ENCODE measurements around the gene COPE.

The COPE gene

GRCh38 chr19:18862976-18863842 is 56.0 kb downstream of the COPE start:
- Histone ChIP-seq H3K36me3 (ENCODE audit: insufficient read depth, low read length) (peaks cover 92% of the 10 kb centered on the region), H3K4me1 (ENCODE audit: insufficient read depth, low read length) (0 out of 2 replicates have a peak, but pooled peaks cover 3% of the 10 kb centered on the region), H3K9ac (ENCODE audit: low read depth, low read length) (no peak overlapping the region), H3K27me3 (ENCODE audit: insufficient read depth, low read length) (no peaks in the 10 kb centered on the region), H3K27ac (ENCODE audit: low read depth, low read length) (no peak overlapping the region), H3K9me3 (ENCODE audit: insufficient read depth, low read depth, low read length) (no peaks in the 10 kb centered on the region), H3K4me3 (ENCODE audit: low read length) (no peak overlapping the region)
- 94% methylated on average over 33 of the region's 33 CpGs for whole genome bisulfite sequencing

- no peaks in the 10 kb centered on the region for H3K27me3 ChIP-seq (ENCODE audit: insufficient read depth, low read length)
- no peak overlapping the region for H3K9ac ChIP-seq (ENCODE audit: low read depth, low read length)
- WGBS, result 95% methylated on average over 12 of the region's 12 CpGs
- no peaks in the 10 kb centered on the region for H3K9me3 ChIP-seq (ENCODE audit: insufficient read depth, low read depth, low read length)
- H3K36me3 ChIP-seq (ENCODE audit: insufficient read depth, low read length), result peaks cover 92% of the 10 kb centered on the region
- H3K4me3 ChIP-seq (ENCODE audit: low read length), result no peak overlapping the region
- H3K27ac ChIP-seq (ENCODE audit: low read depth, low read length), result no peak overlapping the region
- H3K4me1 ChIP-seq (ENCODE audit: insufficient read depth, low read length), result 0 out of 2 replicates have a peak, but pooled peaks cover 3% of the 10 kb centered on the region
Measured at GRCh38 chr19:18861917-18862316, 57.3 kb downstream of the COPE start.

GRCh38 chr19:18861235-18861634 is 58.0 kb downstream of the COPE start:
- no peak overlapping the region for H3K27ac ChIP-seq (ENCODE audit: low read depth, low read length)
- no peak overlapping the region for H3K4me3 ChIP-seq (ENCODE audit: low read length)
- H3K4me1 ChIP-seq (ENCODE audit: insufficient read depth, low read length), result no peaks in the 10 kb centered on the region
- H3K9ac ChIP-seq (ENCODE audit: low read depth, low read length), result no peak overlapping the region
- WGBS, result 96% methylated on average over 9 of the region's 9 CpGs
- H3K9me3 ChIP-seq (ENCODE audit: insufficient read depth, low read depth, low read length), result no peaks in the 10 kb centered on the region
- H3K36me3 ChIP-seq (ENCODE audit: insufficient read depth, low read length), result peaks cover 97% of the 10 kb centered on the region
- no peaks in the 10 kb centered on the region for H3K27me3 ChIP-seq (ENCODE audit: insufficient read depth, low read length)

GRCh38 chr19:18860725-18861124 is 58.5 kb downstream of the COPE start:
- no peak overlapping the region for H3K27ac ChIP-seq (ENCODE audit: low read depth, low read length)
- peaks cover 97% of the 10 kb centered on the region for H3K36me3 ChIP-seq (ENCODE audit: insufficient read depth, low read length)
- no peak overlapping the region for H3K4me3 ChIP-seq (ENCODE audit: low read length)
- no peaks in the 10 kb centered on the region for H3K9me3 ChIP-seq (ENCODE audit: insufficient read depth, low read depth, low read length)
- no peak overlapping the region for H3K9ac ChIP-seq (ENCODE audit: low read depth, low read length)
- no peaks in the 10 kb centered on the region for H3K4me1 ChIP-seq (ENCODE audit: insufficient read depth, low read length)
- WGBS, result 97% methylated on average over 17 of the region's 17 CpGs
- no peaks in the 10 kb centered on the region for H3K27me3 ChIP-seq (ENCODE audit: insufficient read depth, low read length)

GRCh38 chr19:18860302-18860700 is 58.9 kb downstream of the COPE start:
- H3K9ac ChIP-seq (ENCODE audit: low read depth, low read length), result no peak overlapping the region
- no peaks in the 10 kb centered on the region for H3K9me3 ChIP-seq (ENCODE audit: insufficient read depth, low read depth, low read length)
- H3K27me3 ChIP-seq (ENCODE audit: insufficient read depth, low read length), result no peaks in the 10 kb centered on the region
- no peak overlapping the region for H3K4me3 ChIP-seq (ENCODE audit: low read length)
- no peak overlapping the region for H3K27ac ChIP-seq (ENCODE audit: low read depth, low read length)
- peaks cover 97% of the 10 kb centered on the region for H3K36me3 ChIP-seq (ENCODE audit: insufficient read depth, low read length)
- no peaks in the 10 kb centered on the region for H3K4me1 ChIP-seq (ENCODE audit: insufficient read depth, low read length)
- WGBS, result 97% methylated on average over 11 of the region's 11 CpGs

GRCh38 chr19:18859676-18860301 is 59.4 kb downstream of the COPE start:
- Histone ChIP-seq H3K9me3 (ENCODE audit: insufficient read depth, low read depth, low read length) (no peaks in the 10 kb centered on the region), H3K36me3 (ENCODE audit: insufficient read depth, low read length) (peaks cover 97% of the 10 kb centered on the region), H3K27ac (ENCODE audit: low read depth, low read length) (no peak overlapping the region), H3K4me3 (ENCODE audit: low read length) (no peak overlapping the region), H3K4me1 (ENCODE audit: insufficient read depth, low read length) (no peaks in the 10 kb centered on the region), H3K27me3 (ENCODE audit: insufficient read depth, low read length) (no peaks in the 10 kb centered on the region), H3K9ac (ENCODE audit: low read depth, low read length) (no peak overlapping the region)
- WGBS, result 95% methylated on average over 12 of the region's 12 CpGs

- H3K9ac ChIP-seq (ENCODE audit: low read depth, low read length), result no peak overlapping the region
- H3K27me3 ChIP-seq (ENCODE audit: insufficient read depth, low read length), result no peaks in the 10 kb centered on the region
- WGBS, result 96% methylated on average over 21 of the region's 21 CpGs
Measured at GRCh38 chr19:18858906-18859646, 60.1 kb downstream of the COPE start.

GRCh38 chr19:18857223-18857622 is 62.0 kb downstream of the COPE start:
- H3K4me3 ChIP-seq (ENCODE audit: low read length), result no peak overlapping the region
- WGBS, result 96% methylated on average over 13 of the region's 13 CpGs
- no peak overlapping the region for H3K9ac ChIP-seq (ENCODE audit: low read depth, low read length)
- no peaks in the 10 kb centered on the region for H3K4me1 ChIP-seq (ENCODE audit: insufficient read depth, low read length)
- no peak overlapping the region for H3K27ac ChIP-seq (ENCODE audit: low read depth, low read length)
- H3K27me3 ChIP-seq (ENCODE audit: insufficient read depth, low read length), result no peaks in the 10 kb centered on the region
- H3K9me3 ChIP-seq (ENCODE audit: insufficient read depth, low read depth, low read length), result no peaks in the 10 kb centered on the region
- peaks cover 99% of the 10 kb centered on the region for H3K36me3 ChIP-seq (ENCODE audit: insufficient read depth, low read length)

More at GRCh38 chr19:18858906-18859646, 60.1 kb downstream of the COPE start:
- no peaks in the 10 kb centered on the region for H3K4me1 ChIP-seq (ENCODE audit: insufficient read depth, low read length)
- H3K4me3 ChIP-seq (ENCODE audit: low read length), result no peak overlapping the region
- no peaks in the 10 kb centered on the region for H3K9me3 ChIP-seq (ENCODE audit: insufficient read depth, low read depth, low read length)
- H3K36me3 ChIP-seq (ENCODE audit: insufficient read depth, low read length), result peaks cover 99% of the 10 kb centered on the region
- H3K27ac ChIP-seq (ENCODE audit: low read depth, low read length), result no peak overlapping the region

- H3K36me3 ChIP-seq (ENCODE audit: insufficient read depth, low read length), result peaks cover 99% of the 10 kb centered on the region
- 94% methylated on average over 22 of the region's 22 CpGs for WGBS
Measured at GRCh38 chr19:18856385-18857126, 62.6 kb downstream of the COPE start.

GRCh38 chr19:18855647-18856384 is 63.4 kb downstream of the COPE start:
- WGBS, result 96% methylated on average over 27 of the region's 27 CpGs
- H3K9me3 ChIP-seq (ENCODE audit: insufficient read depth, low read depth, low read length), result no peaks in the 10 kb centered on the region
- H3K4me3 ChIP-seq (ENCODE audit: low read length), result no peak overlapping the region
- no peaks in the 10 kb centered on the region for H3K27me3 ChIP-seq (ENCODE audit: insufficient read depth, low read length)
- no peak overlapping the region for H3K27ac ChIP-seq (ENCODE audit: low read depth, low read length)
- peaks cover 99% of the 10 kb centered on the region for H3K36me3 ChIP-seq (ENCODE audit: insufficient read depth, low read length)
- H3K4me1 ChIP-seq (ENCODE audit: insufficient read depth, low read length), result no peaks in the 10 kb centered on the region
- H3K9ac ChIP-seq (ENCODE audit: low read depth, low read length), result no peak overlapping the region

More at GRCh38 chr19:18856385-18857126, 62.6 kb downstream of the COPE start:
- Histone ChIP-seq H3K27me3 (ENCODE audit: insufficient read depth, low read length) (no peaks in the 10 kb centered on the region), H3K4me1 (ENCODE audit: insufficient read depth, low read length) (no peaks in the 10 kb centered on the region), H3K27ac (ENCODE audit: low read depth, low read length) (no peak overlapping the region), H3K9ac (ENCODE audit: low read depth, low read length) (no peak overlapping the region), H3K9me3 (ENCODE audit: insufficient read depth, low read depth, low read length) (no peaks in the 10 kb centered on the region), H3K4me3 (ENCODE audit: low read length) (no peak overlapping the region)

Measured in HUES64 (cell line).